Smooth muscle cell (in vitro differentiated cells): ENCODE results near the gene TXK. TPM values are rescaled to one million over a fixed set of nuclear protein-coding genes. Genes with fewer than 3 reads are reported as not detected.
"Not testable (repeated sequence)": the region's sequence is repeated elsewhere in the genome, so short reads cannot be mapped to it uniquely, and the experiment has no call there.

Source experiments
- DNase-seq: peaks from one replicate; lab custom pipeline; 2025; ENCODE audit not compliant: unreplicated experiment; lab: John Stamatoyannopoulos, UW
- H2AFZ ChIP-seq: fragments of 200-600 bp; sonication (generic); 2 replicates; pipeline ENCODE4 v1.6.0; 2016; ENCODE audit warnings: antibody characterized with exemption, low read depth, mild to moderate bottlenecking
- H3F3A ChIP-seq: fragments of 200-600 bp; sonication (generic); 2 replicates; pipeline ENCODE4 v1.6.0; 2017; ENCODE audit warnings: antibody characterized with exemption, low read depth
- H3K27ac ChIP-seq: fragments of 200-600 bp; sonication (generic); 2 replicates; pipeline ENCODE4 v1.5.1; 2016; ENCODE audit warnings: low read depth, mild to moderate bottlenecking
- H3K27me3 ChIP-seq: fragments of 200-600 bp; sonication (generic); 2 replicates; pipeline ENCODE4 v1.6.1; 2016; ENCODE audit warnings: low read depth, mild to moderate bottlenecking
- H3K36me3 ChIP-seq: fragments of 200-600 bp; sonication (generic); 2 replicates; pipeline ENCODE4 v1.5.1; 2016; ENCODE audit warnings: low read depth
- H3K4me1 ChIP-seq: fragments of 200-600 bp; sonication (generic); 2 replicates; pipeline ENCODE4 v1.5.1; 2016; ENCODE audit warnings: low read depth
- H3K4me2 ChIP-seq: fragments of 200-600 bp; sonication (generic); 2 replicates; pipeline ENCODE4 v1.6.0; 2016; ENCODE audit warnings: mild to moderate bottlenecking
- H3K4me3 ChIP-seq: fragments of 200-600 bp; sonication (generic); 2 replicates; pipeline ENCODE4 v1.5.1; 2016; ENCODE audit warnings: mild to moderate bottlenecking
- H3K79me2 ChIP-seq: fragments of 200-600 bp; sonication (generic); 2 replicates; pipeline ENCODE4 v1.6.0; 2016; ENCODE audit warnings: low read depth, mild to moderate bottlenecking
- H3K9ac ChIP-seq: fragments of 200-600 bp; sonication (generic); 2 replicates; pipeline ENCODE4 v1.6.0; 2016; ENCODE audit warnings: low read depth
- H3K9me3 ChIP-seq: fragments of 200-600 bp; sonication (generic); replicated peaks from 2 replicates; pipeline ENCODE4 v1.5.1; 2016; ENCODE audit warnings: low read depth
- H4K20me1 ChIP-seq: fragments of 200-600 bp; sonication (generic); 2 replicates; pipeline ENCODE4 v1.6.0; 2016; ENCODE audit warnings: low read depth
- CTCF ChIP-seq: fragments of 200-600 bp; sonication (generic); IDR thresholded peaks from 2 replicates; pipeline ENCODE4 v1.5.1; 2017; ENCODE audit warnings: borderline replicate concordance, mild to moderate bottlenecking, antibody characterized with exemption; ENCODE audit not compliant: insufficient read depth, poor library complexity, severe bottlenecking
- WGBS: methylation state at CpG from one replicate; pipeline ENCODE4 v1.1.7; 2016; ENCODE audit warnings: low lambda C conversion rate; 5-methylcytosine and 5-hydroxymethylcytosine counted together
- polyA plus RNA-seq: library from polyadenylated mRNA; unstranded; fragments of >200 nt; fragmentation: Nextera tagmentation; extraction: Ambion mirVana; gene quantifications from 2 replicates; pipeline ENCODE4 v1.2.1, GENCODE V29; 2016
- total RNA-seq: library from RNA; depleted of rRNA; stranded (reverse); fragments of >200 nt; gene quantifications from 2 replicates; pipeline ENCODE4 v1.2.3, GENCODE V29; 2014

Gene TXK
- total and polyA plus RNA-seq, 2 experiments from 2014 or later: 0.09 TPM; not detected in 1

GRCh38 chr4:48169636-48170035, 35.6 kb upstream of the TXK start:
- TF ChIP-seq CTCF: no peak

GRCh38 chr4:48167538-48168263, 33.7 kb upstream of the TXK start:
- Histone ChIP-seq H3K27ac (no peak overlapping the region), H4K20me1 (no peaks in the 10 kb centered on the region), H3F3A (no peaks in the 10 kb centered on the region), H3K27me3 (no peaks in the 10 kb centered on the region), H3K9ac (no peak overlapping the region), H3K9me3 (no peaks in the 10 kb centered on the region), H3K4me3 (no peak overlapping the region), H3K79me2 (no peaks in the 10 kb centered on the region), H3K4me2 (no peak overlapping the region), H3K4me1 (no peaks in the 10 kb centered on the region), H2AFZ (no peak overlapping the region), H3K36me3 (no peaks in the 10 kb centered on the region)
- WGBS: 88% methylated on average over 5 of the region's 5 CpGs
- TF ChIP-seq CTCF: no peak
- DNase-seq: no peak

More at GRCh38 chr4:48169636-48170035, 35.6 kb upstream of the TXK start:
- Histone ChIP-seq H3K4me1 (no peaks in the 10 kb centered on the region), H3K4me3 (no peak overlapping the region), H3K4me2 (no peak overlapping the region), H3K27me3 (no peaks in the 10 kb centered on the region), H3K9me3 (no peaks in the 10 kb centered on the region), H4K20me1 (no peaks in the 10 kb centered on the region), H3K79me2 (no peaks in the 10 kb centered on the region), H3F3A (no peaks in the 10 kb centered on the region), H3K9ac (no peak overlapping the region), H3K36me3 (no peaks in the 10 kb centered on the region), H3K27ac (no peak overlapping the region), H2AFZ (no peak overlapping the region)
- 88% methylated on average over 1 of the region's 1 CpG for WGBS
- no peak for DNase-seq

- H3K36me3 ChIP-seq, H3K4me3 ChIP-seq, H3K27me3 ChIP-seq, H3K9me3 ChIP-seq, H2AFZ ChIP-seq, H3K79me2 ChIP-seq, H3K4me1 ChIP-seq, H3K4me2 ChIP-seq, H3F3A ChIP-seq, DNase-seq, H4K20me1 ChIP-seq, H3K27ac ChIP-seq, H3K9ac ChIP-seq: not testable (repeated sequence)
- 92% methylated on average over 9 of the region's 9 CpGs for WGBS
Measured at GRCh38 chr4:48164561-48164960, 30.5 kb upstream of the TXK start.

GRCh38 chr4:48163746-48164145, 29.7 kb upstream of the TXK start:
- no peaks in the 10 kb centered on the region for H3K79me2 ChIP-seq
- no peak overlapping the region for H3K27ac ChIP-seq
- no peak overlapping the region for H3K9ac ChIP-seq
- H4K20me1 ChIP-seq: no peaks in the 10 kb centered on the region
- H3K27me3 ChIP-seq: no peaks in the 10 kb centered on the region
- no peaks in the 10 kb centered on the region for H3K9me3 ChIP-seq
- 97% methylated on average over 1 of the region's 1 CpG for WGBS
- no peaks in the 10 kb centered on the region for H3K36me3 ChIP-seq
- no peak for DNase-seq
- no peaks in the 10 kb centered on the region for H3F3A ChIP-seq
- H2AFZ ChIP-seq: no peak overlapping the region
- H3K4me1 ChIP-seq: no peaks in the 10 kb centered on the region
- H3K4me2 ChIP-seq: no peak overlapping the region
- no peak overlapping the region for H3K4me3 ChIP-seq
- TF ChIP-seq CTCF: no peak
